Esophagus squamous epithelium (tissue), 5 donors: ENCODE measurements around the gene CSRP1. TPM values are rescaled to one million over a fixed set of nuclear protein-coding genes. Genes with fewer than 3 reads are reported as not detected.
"Not testable (repeated sequence)": the region's sequence is repeated elsewhere in the genome, so short reads cannot be mapped to it uniquely, and the experiment has no call there.

ENCODE experiments used
- DNase-seq: peaks from one replicate; lab custom pipeline; 2025; lab: John Stamatoyannopoulos, UW
- H3K27ac ChIP-seq, 4 donors: fragments of 200-600 bp; sonication (generic); one replicate each; pipeline ENCODE4 v1.5.1; 2016 to 2019; ENCODE audit warnings: mild to moderate bottlenecking in 1 of 4
- H3K27me3 ChIP-seq, 4 donors: fragments of 200-600 bp; sonication (generic); 1 replicate in 3 of 4; 2 replicates in 1 of 4; pipeline versions ENCODE4 v1.5.1 to v1.6.0; 2017 to 2021; ENCODE audit warnings: antibody characterized with exemption in 1 of 4
- H3K36me3 ChIP-seq, 3 donors: fragments of 200-600 bp; sonication (generic); one replicate each; pipeline ENCODE4 v1.5.1; 2016 to 2019
- H3K4me1 ChIP-seq, 3 donors: fragments of 200-600 bp; sonication (generic); one replicate each; pipeline ENCODE4 v1.5.1; 2017 to 2019
- H3K4me3 ChIP-seq, 4 donors: fragments of 200-600 bp; sonication (generic); 1 replicate in 3 of 4; 2 replicates in 1 of 4; pipeline ENCODE4 v1.5.1; 2016 to 2019; ENCODE audit warnings: mild to moderate bottlenecking in 2 of 4, moderate library complexity in 1 of 4
- H3K9me3 ChIP-seq, 3 donors: fragments of 200-600 bp; sonication (generic); one replicate each; pipeline ENCODE4 v1.5.1; 2016 to 2019
- CTCF ChIP-seq, 6 experiments: fragments of 450-650 bp in 4 of 6; fragments of 200-600 bp in 2 of 6; sonication (generic) in 2 of 6; IDR thresholded peaks; one replicate each; pipeline ENCODE4 v1.5.1; 2016 to 2019; ENCODE audit warnings: antibody characterized with exemption in 6 of 6, mild to moderate bottlenecking in 4 of 6, moderate library complexity in 4 of 6
- POLR2A ChIP-seq, 4 donors: fragments of 450-650 bp; IDR thresholded peaks; one replicate each; pipeline ENCODE4 v1.6.1; 2017; ENCODE audit warnings: antibody characterized with exemption in 4 of 4, mild to moderate bottlenecking in 4 of 4, moderate library complexity in 3 of 4
- WGBS, 2 donors: methylation state at CpG; one replicate each; pipeline ENCODE4 v1.1.5; 2018; 5-methylcytosine and 5-hydroxymethylcytosine counted together
- intact Hi-C: fragments of 100-400 bp; cut with DNase I; formaldehyde crosslinking; loops from one replicate; pipeline ENCODE4 v1.15.0; 2022
- total RNA-seq, 4 donors: library from RNA; depleted of rRNA; stranded (reverse); fragments of >200 nt; gene quantifications; one replicate each; pipeline ENCODE4 v1.1.0, GENCODE V29; 2016
- donor health status: DM: yes; HTN: yes; CAD: no.

Gene CSRP1
- total RNA-seq, 4 donors from 2014 or later: 243 to 1,044 (median 363) TPM

DNA sequence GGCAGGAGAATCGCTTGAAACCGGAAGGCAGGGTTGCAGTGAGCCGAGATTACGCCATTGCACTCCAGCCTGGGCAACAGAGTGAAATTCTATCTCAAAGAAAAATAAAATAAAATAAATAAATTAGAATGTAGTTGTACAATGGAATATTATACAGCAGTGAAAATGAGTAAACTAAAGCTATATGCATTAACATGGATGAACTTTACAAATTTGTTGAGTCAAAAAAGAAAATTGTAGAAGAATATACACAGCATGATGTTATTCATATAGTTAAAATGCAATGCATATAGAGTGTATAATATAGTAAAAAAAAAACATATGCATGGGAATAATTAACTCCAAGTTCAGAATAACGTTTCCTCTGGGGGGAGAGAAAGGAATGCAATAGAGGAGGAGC lies 21.0 kb upstream of the CSRP1 start:
- peaks cover 13 to 21% (median 15%) of the 10 kb centered on the region in 3 donors for H3K4me1 ChIP-seq
- no peak overlapping the region for H3K27ac ChIP-seq
- no peaks in the 10 kb centered on the region for H3K27me3 ChIP-seq
- H3K9me3 ChIP-seq: no peaks in the 10 kb centered on the region
- no peaks in the 10 kb centered on the region for H3K36me3 ChIP-seq
- DNase-seq: no peak
- TF ChIP-seq CTCF (IDR thresholded peaks at IDR 0.05): no peak
- TF ChIP-seq POLR2A (IDR thresholded peaks at IDR 0.05): no peak
- 94% methylated on average over 5 of the region's 5 CpGs for WGBS, 2 donors
- intact Hi-C loops: loop anchor here (10.0 kb wide), 1 partner anchor 267 kb away; no protein-coding TSS in a partner anchor
- H3K4me3 ChIP-seq: no peak overlapping the region

- no peaks in the 10 kb centered on the region for H3K4me1 ChIP-seq
- H3K4me3 ChIP-seq: no peak overlapping the region
- no peaks in the 10 kb centered on the region for H3K27me3 ChIP-seq
- no peak overlapping the region for H3K27ac ChIP-seq
- 81 to 100% methylated on average over 1 of the region's 1 CpG for WGBS, 2 donors
- H3K36me3 ChIP-seq: no peaks in the 10 kb centered on the region
- intact Hi-C loops: loop anchor here (10.0 kb wide), 1 partner anchor 270 kb away; no protein-coding TSS in a partner anchor
- TF ChIP-seq POLR2A (IDR thresholded peaks at IDR 0.05): no peak
- no peak for TF ChIP-seq CTCF (IDR thresholded peaks at IDR 0.05)
- no peaks in the 10 kb centered on the region for H3K9me3 ChIP-seq
- no peak for DNase-seq
Observed at GRCh38 chr1:201525193-201525778, 18.4 kb upstream of the CSRP1 start.

GRCh38 chr1:201520046-201520575 lies 13.2 kb upstream of the CSRP1 start:
- H3K9me3 ChIP-seq, H3K27me3 ChIP-seq, DNase-seq, H3K36me3 ChIP-seq, H3K27ac ChIP-seq, H3K4me3 ChIP-seq: not testable (repeated sequence)
- WGBS, 2 donors: 84% methylated on average over 10 to 14 of the region's 14 CpGs
- intact Hi-C loops: loop anchor here (10.0 kb wide), 1 partner anchor 275 kb away; no protein-coding TSS in a partner anchor
- H3K4me1 ChIP-seq: peaks cover 0 to 17% (median 0%) of the 10 kb centered on the region in 3 donors

DNA sequence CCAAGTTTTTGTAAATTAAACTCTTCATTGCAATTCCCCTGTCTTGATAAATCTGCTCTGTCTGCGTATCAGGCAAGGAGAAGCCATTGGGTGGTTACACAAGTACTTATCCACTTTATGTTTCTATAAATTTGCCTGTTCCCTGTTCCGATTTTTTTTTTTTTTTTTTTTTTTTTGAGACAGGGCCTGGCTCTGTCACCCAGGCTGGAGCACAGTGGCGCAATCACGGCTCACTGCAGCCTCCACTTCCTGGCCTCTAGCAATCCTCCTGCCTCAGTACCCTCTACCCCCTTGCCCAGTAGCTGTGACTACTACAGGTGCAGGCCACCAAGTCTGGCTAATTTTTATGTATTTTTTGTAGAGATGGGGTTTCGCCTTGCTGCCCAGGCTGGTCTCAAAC lies 11.1 kb upstream of the CSRP1 start:
- H3K9me3 ChIP-seq: no peaks in the 10 kb centered on the region
- 72 to 93% methylated on average over 5 of the region's 5 CpGs for WGBS, 2 donors
- no peak overlapping the region for H3K4me3 ChIP-seq
- H3K4me1 ChIP-seq: peaks cover 0 to 22% (median 0%) of the 10 kb centered on the region in 3 donors
- intact Hi-C loops: loop anchor here (10.0 kb wide), 1 partner anchor 73 kb away; no protein-coding TSS in a partner anchor
- H3K27ac ChIP-seq: peak overlapping the region; percentile 19 to 65 (median 62)
- no peaks in the 10 kb centered on the region for H3K27me3 ChIP-seq
- DNase-seq: no peak
- TF ChIP-seq CTCF (IDR thresholded peaks at IDR 0.05): no peak
- TF ChIP-seq POLR2A (IDR thresholded peaks at IDR 0.05): no peak
- no peaks in the 10 kb centered on the region for H3K36me3 ChIP-seq

- peaks cover 2 to 27% (median 3%) of the 10 kb centered on the region in 3 donors for H3K4me1 ChIP-seq
- H3K36me3 ChIP-seq: no peaks in the 10 kb centered on the region
- H3K9me3 ChIP-seq: no peaks in the 10 kb centered on the region
- H3K27me3 ChIP-seq: no peaks in the 10 kb centered on the region
- no peak overlapping the region for H3K4me3 ChIP-seq
- no peak for TF ChIP-seq CTCF (IDR thresholded peaks at IDR 0.05)
- no peak for TF ChIP-seq POLR2A (IDR thresholded peaks at IDR 0.05)
- H3K27ac ChIP-seq: peak overlapping the region; percentile 19 to 65 (median 62)
- DNase-seq: no peak
- 49 to 54% methylated on average over 4 to 7 of the region's 7 CpGs for WGBS, 2 donors
- intact Hi-C loops: loop anchor here (10.0 kb wide), 1 partner anchor 73 kb away; no protein-coding TSS in a partner anchor
Observed at GRCh38 chr1:201517631-201518030, 10.7 kb upstream of the CSRP1 start.
